ENCODE measurements around the gene AK8. TPM values are rescaled to one million over a fixed set of nuclear protein-coding genes. Genes with fewer than 3 reads are reported as not detected.

Gene AK8
- total and polyA plus RNA-seq, 9 of the 15 experiments (the other 6 are each of a cell fraction or from before 2014, with no cell fraction given) = 0.06 to 0.37 TPM; not detected in 7

DNA sequence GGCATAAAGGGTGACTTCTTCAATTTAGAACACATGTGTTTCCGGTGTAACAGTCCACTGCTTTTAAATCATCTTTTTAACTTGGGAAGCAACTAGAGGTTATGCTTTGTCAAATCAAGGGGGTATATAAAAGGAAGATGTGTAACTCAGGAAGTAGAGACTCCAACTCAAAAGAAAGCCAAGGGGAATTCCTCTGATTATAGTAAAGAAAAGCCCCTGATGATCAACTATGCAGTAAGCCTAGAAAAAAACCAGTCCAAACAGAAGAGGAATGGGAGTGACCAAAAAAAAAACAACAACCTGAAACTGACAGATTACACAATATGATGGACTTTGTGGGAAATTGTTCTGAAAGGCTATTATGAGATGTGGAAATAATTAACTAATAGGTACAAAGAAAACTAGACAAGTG is 90.3 kb downstream of the AK8 start:
- BruUV-seq (replicated peaks) = no TSS peak
- CTCF ChIA-PET (ENCODE audit: low intra/inter-chr PET ratio) = no interaction called here
- Histone ChIP-seq H3K4me3 (no peak overlapping the region), H3K4me1 (replicated peaks in 1 of 2; ENCODE audit: control insufficient read depth in 2 of 2, insufficient read depth in 2 of 2, low read length in 2 of 2) (peaks cover 3 to 5% of the 10 kb centered on the region in 2 experiments; a peak in 4 of 5 replicates), H4K20me1 (replicated peaks; ENCODE audit: control insufficient read depth, insufficient read depth, low read length) (no peaks in the 10 kb centered on the region), H3K27me3 (ENCODE audit: control insufficient read depth in 2 of 2, insufficient read depth in 2 of 2, low read length in 2 of 2) (peaks cover 0 to 18% of the 10 kb centered on the region in 2 experiments; a peak in 2 of 5 replicates), H3K9me1 (ENCODE audit: control insufficient read depth, insufficient read depth, low read length) (no peaks in the 10 kb centered on the region), H3K36me3 (ENCODE audit: control insufficient read depth, insufficient read depth, low read length) (no peaks in the 10 kb centered on the region), H3K9ac (ENCODE audit: insufficient read depth in 1 of 2, low read depth in 2 of 2, low read length in 2 of 2) (no peak overlapping the region), H3K9me3 (replicated peaks; ENCODE audit: control insufficient read depth, insufficient read depth, low read depth, low read length) (no peaks in the 10 kb centered on the region), H2AFZ (ENCODE audit: low read depth, low read length) (peak overlapping the region; percentile 57), H3K27ac (ENCODE audit: extremely low read depth, low read depth, low read length) (no peak overlapping the region), H3K79me2 (ENCODE audit: control insufficient read depth, insufficient read depth, low read length) (no peaks in the 10 kb centered on the region), H3K4me2 (ENCODE audit: insufficient read depth, low read length) (no peak overlapping the region)
- ATAC-seq = no peak
- no peak for FAIRE-seq
- in situ Hi-C loops (cut with MboI) (no loop called here), intact Hi-C loops (cut with micrococcal nuclease) (no loop called here)
- POLR2A ChIA-PET = no interaction called here
- DNase-seq (ENCODE audit: extremely low read depth in 1 of 4, low spot score in 3 of 4) = no peak
- WGBS (ENCODE audit: insufficient coverage, low coverage, missing lambda C conversion rate) = 12% methylated on average over 1 of the region's 1 CpG
- TF ChIP-seq, protein P1, sequence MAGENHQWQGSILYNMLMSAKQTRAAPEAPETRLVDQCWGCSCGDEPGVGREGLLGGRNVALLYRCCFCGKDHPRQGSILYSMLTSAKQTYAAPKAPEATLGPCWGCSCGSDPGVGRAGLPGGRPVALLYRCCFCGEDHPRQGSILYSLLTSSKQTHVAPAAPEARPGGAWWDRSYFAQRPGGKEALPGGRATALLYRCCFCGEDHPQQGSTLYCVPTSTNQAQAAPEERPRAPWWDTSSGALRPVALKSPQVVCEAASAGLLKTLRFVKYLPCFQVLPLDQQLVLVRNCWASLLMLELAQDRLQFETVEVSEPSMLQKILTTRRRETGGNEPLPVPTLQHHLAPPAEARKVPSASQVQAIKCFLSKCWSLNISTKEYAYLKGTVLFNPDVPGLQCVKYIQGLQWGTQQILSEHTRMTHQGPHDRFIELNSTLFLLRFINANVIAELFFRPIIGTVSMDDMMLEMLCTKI (IDR thresholded peaks at IDR 0.05; ENCODE audit: partially characterized antibody) = no peak
- TF ChIP-seq GABPA (tag; conservative IDR thresholded peaks at IDR 0.05; ENCODE audit: low read depth) (0 out of 2 replicates have a peak, but pooled peaks have one; percentile 10), CEBPG (CRISPR knock-in tag; IDR thresholded peaks at IDR 0.05) (no peak), CEBPG (tag; conservative IDR thresholded peaks at IDR 0.05 in 1 of 2, IDR thresholded peaks at IDR 0.05 in 1 of 2) (peak; percentile 70 to 82), TRIM24 (IDR thresholded peaks at IDR 0.05) (0 out of 4 replicates have a peak, but pooled peaks of 1 of the 2 experiments have one; percentile 10), ZNF699 (CRISPR knock-in tag; IDR thresholded peaks at IDR 0.05; ENCODE audit: insufficient replicate concordance) (no peak), ZNF778 (CRISPR knock-in tag; IDR thresholded peaks at IDR 0.05) (no peak), CBX1 (IDR thresholded peaks at IDR 0.05; ENCODE audit: low read depth) (no peak), CEBPB (tag; IDR thresholded peaks at IDR 0.05) (peak; percentile 83), ILF3 (IDR thresholded peaks at IDR 0.05; ENCODE audit: borderline replicate concordance) (no peak)

All from K562 (cell line).